H1 (cell line): ENCODE data around the gene RHD. TPM values are rescaled to one million over a fixed set of nuclear protein-coding genes. Genes with fewer than 3 reads are reported as not detected.

Experiments
- CTCF ChIA-PET: fragments of 300-600 bp; sonication (Branson Sonifier 250); formaldehyde crosslinking; loops from one replicate; lab custom pipeline; 2021; ENCODE audit not compliant: partially characterized antibody; lab: Charles Lee
- POLR2A ChIA-PET: fragments of 300-600 bp; sonication (Branson Sonifier 250); formaldehyde crosslinking; loops from one replicate; lab custom pipeline; 2021; ENCODE audit warnings: inconsistent platforms; ENCODE audit not compliant: partially characterized antibody; lab: Charles Lee
- DNase-seq, 2 experiments: peaks; one replicate each; pipeline versions ENCODE4 v3.0.0 to v3.0.0-alpha.2; 2010 to 2022; ENCODE audit warnings: low spot score in 2 of 2, low read depth in 1 of 2, mixed read lengths in 1 of 2
- FAIRE-seq: peaks from 2 replicates; lab custom pipeline; 2011; peaks lifted over from hg19 to GRCh38; lab: Jason Lieb, UNC
- H2AFZ ChIP-seq: 2 replicates; pipeline ENCODE4 v1.8.1; 2012; ENCODE audit warnings: low read length, inconsistent platforms
- H2AK5ac ChIP-seq: 2 replicates; pipeline ENCODE4 v1.6.1; 2013; ENCODE audit warnings: low read depth, low read length
- H2BK120ac ChIP-seq: replicated peaks from 2 replicates; pipeline ENCODE3; 2013; ENCODE audit warnings: low read depth, low read length, inconsistent platforms
- H2BK12ac ChIP-seq: 2 replicates; pipeline ENCODE4 v1.6.1; 2013; ENCODE audit warnings: low read depth, low read length
- H2BK15ac ChIP-seq: 2 replicates; pipeline ENCODE4 v1.6.1; 2013; ENCODE audit warnings: low read length
- H2BK20ac ChIP-seq: 2 replicates; pipeline ENCODE4 v1.6.1; 2013; ENCODE audit warnings: low read length
- H2BK5ac ChIP-seq: 2 replicates; pipeline ENCODE4 v1.6.1; 2013; ENCODE audit warnings: low read depth, low read length
- H3K14ac ChIP-seq: 2 replicates; pipeline ENCODE4 v1.6.1; 2013; ENCODE audit warnings: inconsistent platforms; ENCODE audit not compliant: insufficient read length
- H3K18ac ChIP-seq: 2 replicates; pipeline ENCODE4 v1.6.1; 2013; ENCODE audit warnings: low read length; ENCODE audit errors: extremely low read depth
- H3K23ac ChIP-seq: 2 replicates; pipeline ENCODE4 v1.6.1; 2013; ENCODE audit warnings: inconsistent platforms; ENCODE audit not compliant: insufficient read length
- H3K23me2 ChIP-seq: 2 replicates; pipeline ENCODE4 v1.6.1; 2013; ENCODE audit warnings: low read depth, low read length
- H3K27ac ChIP-seq: 2 replicates; pipeline ENCODE4 v1.6.1; 2011; ENCODE audit warnings: low read depth, low read length, inconsistent platforms
- H3K27me3 ChIP-seq, 4 experiments: replicated peaks in 1 of 4; 1 replicate in 1 of 4; 2 replicates in 3 of 4; pipeline versions ENCODE4 v1.6.1 to v1.8.1; 2011 to 2013; ENCODE audit warnings: low read length in 3 of 4, mild to moderate bottlenecking in 3 of 4, inconsistent platforms in 2 of 4, mixed read lengths in 2 of 4, moderate library complexity in 1 of 4; ENCODE audit not compliant: control insufficient read depth in 3 of 4, insufficient read depth in 3 of 4; ENCODE audit errors: extremely low read depth in 1 of 4
- H3K36me3 ChIP-seq, 4 experiments: 2 replicates each; pipeline versions ENCODE4 v1.6.1 to v1.8.1; 2011 to 2013; ENCODE audit warnings: mild to moderate bottlenecking in 4 of 4, low read length in 3 of 4, moderate library complexity in 2 of 4, control low read depth in 1 of 4, inconsistent platforms in 1 of 4; ENCODE audit not compliant: insufficient read depth in 4 of 4, control insufficient read depth in 2 of 4
- H3K4ac ChIP-seq: replicated peaks from 2 replicates; pipeline ENCODE3; 2013; ENCODE audit warnings: low read length, low read depth, mixed read lengths, inconsistent platforms; ENCODE audit not compliant: insufficient read length
- H3K4me1 ChIP-seq, 4 experiments: replicated peaks in 1 of 4; 1 replicate in 1 of 4; 2 replicates in 3 of 4; pipeline versions ENCODE4 v1.6.1 to v1.8.1; 2011 to 2013; ENCODE audit warnings: low read length in 3 of 4, inconsistent platforms in 2 of 4, mixed read lengths in 1 of 4; ENCODE audit not compliant: insufficient read depth in 4 of 4, control insufficient read depth in 3 of 4
- H3K4me2 ChIP-seq, 2 experiments: 2 replicates each; pipeline versions ENCODE4 v1.6.1 to v1.8.1; 2011 to 2013; ENCODE audit warnings: low read depth in 2 of 2, low read length in 2 of 2, control low read depth in 1 of 2, inconsistent platforms in 1 of 2, mild to moderate bottlenecking in 1 of 2; ENCODE audit not compliant: insufficient read depth in 1 of 2
- H3K4me3 ChIP-seq, 4 experiments: fragments of 200-600, 300-600 bp in 1 of 4; sonication (generic), shearing (Covaris generic), sonication (Bioruptor Twin) in 1 of 4; 2 replicates each; pipeline versions ENCODE4 v1.5.1 to v1.8.1; 2011 to 2016; ENCODE audit warnings: low read length in 4 of 4, low read depth in 3 of 4, control low read depth in 2 of 4, inconsistent platforms in 2 of 4, mild to moderate bottlenecking in 2 of 4, mixed read lengths in 1 of 4, moderate library complexity in 1 of 4; ENCODE audit not compliant: insufficient read depth in 2 of 4; ENCODE audit errors: extremely low read depth in 1 of 4
- H3K56ac ChIP-seq: replicated peaks from 2 replicates; pipeline ENCODE3; 2013; ENCODE audit warnings: low read depth, mild to moderate bottlenecking, mixed read lengths, low read length, inconsistent platforms; ENCODE audit not compliant: insufficient read length
- H3K79me1 ChIP-seq: 2 replicates; pipeline ENCODE4 v1.6.1; 2013; ENCODE audit warnings: low read depth, low read length, control low read depth
- H3K79me2 ChIP-seq, 2 experiments: 2 replicates each; pipeline versions ENCODE4 v1.6.1 to v1.8.1; 2012 to 2013; ENCODE audit warnings: low read length in 2 of 2, mild to moderate bottlenecking in 2 of 2, inconsistent platforms in 1 of 2; ENCODE audit not compliant: insufficient read depth in 2 of 2, control insufficient read depth in 1 of 2
- H3K9ac ChIP-seq, 4 experiments: replicated peaks in 1 of 4; 1 replicate in 1 of 4; 2 replicates in 3 of 4; pipeline versions ENCODE4 v1.6.1 to v1.8.1; 2011 to 2013; ENCODE audit warnings: low read depth in 3 of 4, low read length in 3 of 4, control low read depth in 2 of 4, mild to moderate bottlenecking in 2 of 4, moderate library complexity in 2 of 4, inconsistent platforms in 1 of 4; ENCODE audit errors: extremely low read depth in 1 of 4
- H3K9me3 ChIP-seq, 2 experiments: 2 replicates each; pipeline versions ENCODE4 v1.6.1 to v1.8.1; 2012 to 2013; ENCODE audit warnings: mild to moderate bottlenecking in 2 of 2, moderate library complexity in 2 of 2, control low read depth in 1 of 2, inconsistent platforms in 1 of 2, low read depth in 1 of 2, low read length in 1 of 2, mixed read lengths in 1 of 2; ENCODE audit not compliant: insufficient read depth in 2 of 2
- H4K20me1 ChIP-seq, 2 experiments: replicated peaks in 1 of 2; 2 replicates each; pipeline versions ENCODE3 to v1.8.1; 2011 to 2013; ENCODE audit warnings: inconsistent platforms in 2 of 2, low read length in 2 of 2, mild to moderate bottlenecking in 1 of 2; ENCODE audit not compliant: insufficient read depth in 2 of 2, control insufficient read depth in 1 of 2
- H4K5ac ChIP-seq: 2 replicates; pipeline ENCODE4 v1.6.1; 2013; ENCODE audit warnings: low read length, low read depth, mixed read lengths, inconsistent platforms; ENCODE audit not compliant: insufficient read length
- H4K8ac ChIP-seq: 2 replicates; pipeline ENCODE4 v1.8.0; 2013; ENCODE audit warnings: mild to moderate bottlenecking, moderate library complexity, low read length, inconsistent platforms; ENCODE audit not compliant: insufficient read depth; ENCODE audit errors: extremely low read depth
- H4K91ac ChIP-seq: replicated peaks from 2 replicates; pipeline ENCODE3; 2013; ENCODE audit warnings: low read length, mixed read lengths, inconsistent platforms; ENCODE audit not compliant: insufficient read length
- CEBPB ChIP-seq: IDR thresholded peaks from 2 replicates; pipeline ENCODE4 v1.6.1; 2012; ENCODE audit warnings: low read depth, low read length
- CHD2 ChIP-seq: IDR thresholded peaks from 2 replicates; pipeline ENCODE4 v1.6.1; 2012; ENCODE audit warnings: low read length, improper control_type of control experiment
- GTF2F1 ChIP-seq: IDR thresholded peaks from 2 replicates; pipeline ENCODE4 v1.6.1; 2012; ENCODE audit warnings: low read depth, low read length, improper control_type of control experiment, borderline replicate concordance
- HDAC6 ChIP-seq: IDR thresholded peaks from one replicate; pipeline ENCODE4 v1.7.1; 2012; ENCODE audit warnings: low read depth, mild to moderate bottlenecking, inconsistent platforms, low read length, moderate library complexity
- NANOG ChIP-seq: IDR thresholded peaks from 2 replicates; pipeline ENCODE4 v1.6.1; 2011; ENCODE audit warnings: low read length, low read depth, mild to moderate bottlenecking, inconsistent platforms; ENCODE audit not compliant: insufficient read depth, poor library complexity, severe bottlenecking
- POLR2A ChIP-seq, 2 experiments: IDR thresholded peaks; 1 replicate in 1 of 2; 2 replicates in 1 of 2; pipeline ENCODE4 v1.6.1; 2011; ENCODE audit warnings: low read depth in 2 of 2, low read length in 2 of 2, mild to moderate bottlenecking in 2 of 2; ENCODE audit errors: control extremely low read depth in 1 of 2
- SP2 ChIP-seq: IDR thresholded peaks from 2 replicates; pipeline ENCODE4 v1.6.1; 2012; ENCODE audit warnings: mild to moderate bottlenecking, low read length, inconsistent platforms
- WGBS, 2 experiments: shearing (Covaris generic) in 1 of 2; methylation state at CpG; one replicate each; pipeline versions ENCODE4 v1.1.6 to v1.1.7; 2013 to 2015; ENCODE audit warnings: low lambda C conversion rate in 2 of 2, mixed read lengths in 2 of 2, inconsistent platforms in 1 of 2, low coverage in 1 of 2, missing lambda C conversion rate in 1 of 2; ENCODE audit not compliant: insufficient replicate concordance in 2 of 2, insufficient coverage in 1 of 2, insufficient read length in 1 of 2; ENCODE audit errors: extremely low coverage in 1 of 2, missing lambda C conversion rate in 1 of 2; 5-methylcytosine and 5-hydroxymethylcytosine counted together
- polyA plus RNA-seq, 7 experiments: library from polyadenylated mRNA; depleted of rRNA in 3 of 7; stranded (reverse) in 5 of 7; unstranded in 2 of 7; fragments of >200 nt in 5 of 7; fragments of 200-250 nt in 2 of 7; gene quantifications; 1 replicate in 5 of 7; 2 replicates in 1 of 7; 4 replicates in 1 of 7; pipeline versions ENCODE4 v1.2.1 to v1.2.3, GENCODE V29; 2011 to 2013; ENCODE audit warnings: missing spikeins in 2 of 7, mixed read lengths in 2 of 7
- total RNA-seq: library from RNA; stranded (reverse); fragmentation: NEBNext Ultra II Directional; extraction: Animal tissue kit (Norgen Biotek cat#: 25700); gene quantifications from 2 replicates; pipeline ENCODE4 v1.2.1, GENCODE V29; 2021
- TF ChIP-seq, protein P1 (sequence below): IDR thresholded peaks from 2 replicates; pipeline ENCODE4 v1.6.1; 2012; ENCODE audit warnings: inconsistent platforms

RHD gene
- total and polyA plus RNA-seq, 2 of the 8 experiments (the other 6 are each of a cell fraction or from before 2014, with no cell fraction given): 0.21 TPM; not detected in 1

DNA sequence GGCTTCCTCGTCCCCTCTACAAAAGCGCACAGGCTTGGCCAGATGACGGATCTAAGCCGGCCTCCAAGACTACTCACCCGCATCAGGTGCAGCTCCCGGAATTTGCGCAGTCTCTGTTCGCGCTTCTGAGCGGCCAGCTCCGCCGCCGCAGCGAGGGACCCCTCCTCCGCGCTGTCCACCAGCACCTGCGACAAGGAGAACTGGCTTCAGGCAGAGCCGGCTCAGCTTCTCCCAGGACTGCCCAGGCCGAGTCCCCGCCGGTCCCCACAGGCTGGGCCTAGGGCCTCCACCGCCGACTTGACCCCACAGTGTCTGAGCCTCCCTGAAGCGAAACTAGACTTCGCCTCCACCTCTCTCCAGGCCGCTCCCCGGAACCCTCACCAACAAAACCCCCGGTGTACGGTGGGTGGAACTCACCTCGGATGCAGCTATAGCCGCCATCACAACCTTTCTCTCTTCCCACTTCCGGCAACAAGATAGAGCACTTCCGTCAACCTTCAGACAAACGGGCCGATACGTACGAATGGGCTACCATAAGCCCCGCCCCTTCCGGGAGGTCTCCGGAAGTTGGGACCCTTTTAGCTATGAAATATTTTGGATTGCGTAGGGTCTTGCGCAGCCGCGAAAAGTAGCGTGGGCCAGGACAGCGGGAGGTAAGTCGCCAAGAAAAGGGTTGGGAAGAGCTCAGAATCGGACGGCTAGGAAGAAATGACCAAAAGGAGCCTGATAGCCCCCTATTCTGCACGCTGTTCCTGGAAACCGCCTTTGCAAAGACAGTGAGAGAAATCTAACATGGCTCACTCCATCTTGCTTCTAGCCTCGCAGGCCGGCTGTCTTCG is 40.1 kb upstream of the RHD start, which contains the start of gene SYF2:
TSS of gene SYF2 (minus strand) at position 476 of the 839 bp plus-strand sequence. CDS start at position 441, 35 bp downstream.
- Histone ChIP-seq H3K4ac (no peak within 1 kb of the TSS), H2AFZ (no peak within 1 kb of the TSS), H2BK12ac (no peak within 1 kb of the TSS; the same call in 1 of the 2 replicates), H4K20me1 (peaks cover 2% of the 10 kb centered on the region in 2 experiments), H3K4me1 (peaks cover 0 to 5% (median 3%) of the 10 kb centered on the region in 4 experiments; a peak in 5 of 7 replicates), H3K4me2 (peak within 1 kb of the TSS; percentile 65 to 96), H3K23me2 (peaks cover 4% of the 10 kb centered on the region), H4K5ac (peak within 1 kb of the TSS; percentile 65), H2BK120ac (no peak within 1 kb of the TSS), H4K8ac (peak within 1 kb of the TSS; percentile 94), H2AK5ac (no peak within 1 kb of the TSS), H3K14ac (no peak within 1 kb of the TSS), H4K91ac (peak within 1 kb of the TSS; percentile 39), H3K4me3 (peak within 1 kb of the TSS; percentile 61 to 100 (median 90)), H2BK15ac (peak within 1 kb of the TSS; percentile 72; the same call in 1 of the 2 replicates), H3K27ac (peak within 1 kb of the TSS; percentile 94), H3K9me3 (no peaks in the 10 kb centered on the region), H2BK20ac (no peak within 1 kb of the TSS), H3K9ac (peak within 1 kb of the TSS; percentile 71 to 92 (median 88)), H3K56ac (no peak within 1 kb of the TSS), H2BK5ac (peak within 1 kb of the TSS; percentile 75), H3K79me2 (peaks cover 0 to 26% of the 10 kb centered on the region in 2 experiments; a peak in 2 of 4 replicates), H3K36me3 (peaks cover 7 to 25% (median 15%) of the 10 kb centered on the region in 4 experiments), H3K23ac (no peak within 1 kb of the TSS), H3K18ac (peak within 1 kb of the TSS; percentile 72), H3K79me1 (peaks cover 3% of the 10 kb centered on the region), H3K27me3 (no peaks in the 10 kb centered on the region)
- DNase-seq (peak; percentile 78 to 93), FAIRE-seq (peak; percentile 70)
- WGBS, 2 experiments: 2% methylated on average over 54 of the region's 54 CpGs; no CpG with 5 or more reads in 1 of the 2 experiments
- ChIA-PET POLR2A (interaction anchor here (0.6 to 2.9 kb wide), 25 partner anchors 8 to 690 kb away, joined by 3 to 66 read pairs (median 4); partner anchors contain the start of genes MACO1 and RSRP1), CTCF (interaction anchor here (0.7 to 1.8 kb wide), 6 partner anchors 8 to 285 kb away, joined by 3 to 4 read pairs (median 3); no protein-coding TSS in a partner anchor)
- no peak for TF ChIP-seq NANOG
- TF ChIP-seq, protein P1, sequence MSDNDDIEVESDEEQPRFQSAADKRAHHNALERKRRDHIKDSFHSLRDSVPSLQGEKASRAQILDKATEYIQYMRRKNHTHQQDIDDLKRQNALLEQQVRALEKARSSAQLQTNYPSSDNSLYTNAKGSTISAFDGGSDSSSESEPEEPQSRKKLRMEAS: peak; percentile 34; the same call in 1 of the 2 replicates
- TF ChIP-seq GTF2F1: 0 out of 2 replicates have a peak, but pooled peaks have one; percentile 24
- no peak for TF ChIP-seq CHD2
- TF ChIP-seq SP2: no peak
- TF ChIP-seq CEBPB: 0 out of 2 replicates have a peak, but pooled peaks have one; percentile 33
- TF ChIP-seq HDAC6: no peak
- TF ChIP-seq POLR2A (IDR thresholded peaks at IDR 0.05; ENCODE audit: control extremely low read depth in 1 of 2, low read depth in 2 of 2, low read length in 2 of 2): peak; percentile 75 to 96
